Measurements from ENCODE around the gene HOXB1. TPM values are rescaled to one million over a fixed set of nuclear protein-coding genes. Genes with fewer than 3 reads are reported as not detected.

The HOXB1 gene
- total RNA-seq, 1 experiment from 2014 or later, result 4.5 TPM

- DNase-seq, result peak; percentile 69
- peaks cover 100% of the 10 kb centered on the region for H3K27me3 ChIP-seq (ENCODE audit: control insufficient read depth, insufficient read depth, low read length)
- H3K4me3 ChIP-seq (ENCODE audit: insufficient read depth, low read depth, low read length), result no peak overlapping the region
Measured at GRCh38 chr17:48570325-48571023, 39.7 kb upstream of the HOXB1 start.

GRCh38 chr17:48569674-48570324 is 39.0 kb upstream of the HOXB1 start:
- Histone ChIP-seq H3K4me3 (ENCODE audit: insufficient read depth, low read depth, low read length) (no peak overlapping the region), H3K27me3 (ENCODE audit: control insufficient read depth, insufficient read depth, low read length) (peaks cover 100% of the 10 kb centered on the region)

More at GRCh38 chr17:48570325-48571023, 39.7 kb upstream of the HOXB1 start:
- H3K36me3 ChIP-seq (replicated peaks; ENCODE audit: control insufficient read depth, insufficient read depth, low read length), result no peaks in the 10 kb centered on the region

GRCh38 chr17:48569240-48569582 is 38.4 kb upstream of the HOXB1 start:
- no peak for DNase-seq
- Histone ChIP-seq H3K4me3 (ENCODE audit: insufficient read depth, low read depth, low read length) (no peak overlapping the region), H3K27me3 (ENCODE audit: control insufficient read depth, insufficient read depth, low read length) (peaks cover 99% of the 10 kb centered on the region), H3K36me3 (replicated peaks; ENCODE audit: control insufficient read depth, insufficient read depth, low read length) (no peaks in the 10 kb centered on the region)

More at GRCh38 chr17:48569674-48570324, 39.0 kb upstream of the HOXB1 start:
- no peak for DNase-seq
- no peaks in the 10 kb centered on the region for H3K36me3 ChIP-seq (replicated peaks; ENCODE audit: control insufficient read depth, insufficient read depth, low read length)

GRCh38 chr17:48568499-48569239 is 37.9 kb upstream of the HOXB1 start:
- H3K36me3 ChIP-seq (replicated peaks; ENCODE audit: control insufficient read depth, insufficient read depth, low read length), result no peaks in the 10 kb centered on the region
- no peak overlapping the region for H3K4me3 ChIP-seq (ENCODE audit: insufficient read depth, low read depth, low read length)
- DNase-seq, result no peak
- H3K27me3 ChIP-seq (ENCODE audit: control insufficient read depth, insufficient read depth, low read length), result peaks cover 99% of the 10 kb centered on the region

GRCh38 chr17:48567646-48568354 is 37.0 kb upstream of the HOXB1 start:
- Histone ChIP-seq H3K27me3 (ENCODE audit: control insufficient read depth, insufficient read depth, low read length) (peaks cover 99% of the 10 kb centered on the region), H3K36me3 (replicated peaks; ENCODE audit: control insufficient read depth, insufficient read depth, low read length) (no peaks in the 10 kb centered on the region), H3K4me3 (ENCODE audit: insufficient read depth, low read depth, low read length) (no peak overlapping the region)
- DNase-seq, result no peak

- H3K27me3 ChIP-seq (ENCODE audit: control insufficient read depth, insufficient read depth, low read length), result peaks cover 99% of the 10 kb centered on the region
- no peak for DNase-seq
- no peak overlapping the region for H3K4me3 ChIP-seq (ENCODE audit: insufficient read depth, low read depth, low read length)
- H3K36me3 ChIP-seq (replicated peaks; ENCODE audit: control insufficient read depth, insufficient read depth, low read length), result no peaks in the 10 kb centered on the region
Measured at GRCh38 chr17:48567209-48567608, 36.4 kb upstream of the HOXB1 start.

- peaks cover 99% of the 10 kb centered on the region for H3K27me3 ChIP-seq (ENCODE audit: control insufficient read depth, insufficient read depth, low read length)
- no peak overlapping the region for H3K4me3 ChIP-seq (ENCODE audit: insufficient read depth, low read depth, low read length)
- H3K36me3 ChIP-seq (replicated peaks; ENCODE audit: control insufficient read depth, insufficient read depth, low read length), result no peaks in the 10 kb centered on the region
- DNase-seq, result no peak
Measured at GRCh38 chr17:48566717-48567116, 35.9 kb upstream of the HOXB1 start.

- no peak for DNase-seq
- no peaks in the 10 kb centered on the region for H3K36me3 ChIP-seq (replicated peaks; ENCODE audit: control insufficient read depth, insufficient read depth, low read length)
- H3K4me3 ChIP-seq (ENCODE audit: insufficient read depth, low read depth, low read length), result no peak overlapping the region
- peaks cover 99% of the 10 kb centered on the region for H3K27me3 ChIP-seq (ENCODE audit: control insufficient read depth, insufficient read depth, low read length)
Measured at GRCh38 chr17:48565925-48566710, 35.3 kb upstream of the HOXB1 start.

GRCh38 chr17:48565022-48565554 is 34.3 kb upstream of the HOXB1 start:
- Histone ChIP-seq H3K4me3 (ENCODE audit: insufficient read depth, low read depth, low read length) (no peak overlapping the region; the same call in 1 of the 2 replicates), H3K27me3 (ENCODE audit: control insufficient read depth, insufficient read depth, low read length) (peaks cover 99% of the 10 kb centered on the region), H3K36me3 (replicated peaks; ENCODE audit: control insufficient read depth, insufficient read depth, low read length) (no peaks in the 10 kb centered on the region)
- DNase-seq, result no peak

- H3K27me3 ChIP-seq (ENCODE audit: control insufficient read depth, insufficient read depth, low read length), result peaks cover 99% of the 10 kb centered on the region
- DNase-seq, result peak; percentile 89
Measured at GRCh38 chr17:48564188-48565021, 33.6 kb upstream of the HOXB1 start.

GRCh38 chr17:48563867-48564187 is 33.0 kb upstream of the HOXB1 start:
- peaks cover 99% of the 10 kb centered on the region for H3K27me3 ChIP-seq (ENCODE audit: control insufficient read depth, insufficient read depth, low read length)

More at GRCh38 chr17:48564188-48565021, 33.6 kb upstream of the HOXB1 start:
- H3K4me3 ChIP-seq (ENCODE audit: insufficient read depth, low read depth, low read length), result peak overlapping the region; percentile 40
- H3K36me3 ChIP-seq (replicated peaks; ENCODE audit: control insufficient read depth, insufficient read depth, low read length), result no peaks in the 10 kb centered on the region

GRCh38 chr17:48563385-48563838 is 32.6 kb upstream of the HOXB1 start:
- DNase-seq, result peak; percentile 47
- H3K36me3 ChIP-seq (replicated peaks; ENCODE audit: control insufficient read depth, insufficient read depth, low read length), result no peaks in the 10 kb centered on the region
- H3K27me3 ChIP-seq (ENCODE audit: control insufficient read depth, insufficient read depth, low read length), result peaks cover 99% of the 10 kb centered on the region
- peak overlapping the region; percentile 2; the same call in 1 of the 2 replicates for H3K4me3 ChIP-seq (ENCODE audit: insufficient read depth, low read depth, low read length)

More at GRCh38 chr17:48563867-48564187, 33.0 kb upstream of the HOXB1 start:
- peak overlapping the region; percentile 2; the same call in 1 of the 2 replicates for H3K4me3 ChIP-seq (ENCODE audit: insufficient read depth, low read depth, low read length)
- no peak for DNase-seq
- H3K36me3 ChIP-seq (replicated peaks; ENCODE audit: control insufficient read depth, insufficient read depth, low read length), result no peaks in the 10 kb centered on the region

GRCh38 chr17:48562934-48563333 is 32.1 kb upstream of the HOXB1 start:
- Histone ChIP-seq H3K4me3 (ENCODE audit: insufficient read depth, low read depth, low read length) (no peak overlapping the region; the same call in 1 of the 2 replicates), H3K36me3 (replicated peaks; ENCODE audit: control insufficient read depth, insufficient read depth, low read length) (no peaks in the 10 kb centered on the region), H3K27me3 (ENCODE audit: control insufficient read depth, insufficient read depth, low read length) (peaks cover 99% of the 10 kb centered on the region)
- no peak for DNase-seq
